Right cardiac atrium (tissue), 5 donors: ENCODE measurements around the gene OTUD7B. TPM values are rescaled to one million over a fixed set of nuclear protein-coding genes. Genes with fewer than 3 reads are reported as not detected.

Experiments
- ATAC-seq, 2 donors: fragments of 200-7000 bp; cut with Tn5 transposase; one replicate each; pipeline versions ENCODE4 v1.8.0 to v1.9.1; 2020; ENCODE audit warnings: moderate library complexity in 2 of 2, mild to moderate bottlenecking in 1 of 2
- DNase-seq, 3 donors: peaks; one replicate each; pipeline ENCODE4 v3.0.0-alpha.2; 2020
- H3K27ac ChIP-seq: one replicate; pipeline ENCODE4 v1.5.1; 2013; ENCODE audit warnings: mild to moderate bottlenecking, low read length, control low read depth, moderate library complexity
- H3K27me3 ChIP-seq: one replicate; pipeline ENCODE4 v1.6.1; 2013; ENCODE audit not compliant: control insufficient read depth, insufficient read depth
- H3K4me1 ChIP-seq: one replicate; pipeline ENCODE4 v1.6.1; 2013; ENCODE audit warnings: low read length; ENCODE audit not compliant: control insufficient read depth, insufficient read depth
- H3K4me3 ChIP-seq: one replicate; pipeline ENCODE4 v1.5.1; 2013; ENCODE audit warnings: low read length, control low read depth
- H3K9me3 ChIP-seq: one replicate; pipeline ENCODE4 v1.6.1; 2013; ENCODE audit warnings: low read length; ENCODE audit not compliant: control insufficient read depth
- WGBS: extraction: QIAGEN DNeasy Blood & Tissue Kit; methylation state at CpG from one replicate; pipeline ENCODE4 v1.1.7; 2013; 5-methylcytosine and 5-hydroxymethylcytosine counted together
- intact Hi-C, 4 donors: fragments of 100-400 bp; cut with DNase I; formaldehyde crosslinking; loops; one replicate each; pipeline versions ENCODE4 v1.11.0 to v1.14.0; 2022 to 2023
- polyA plus RNA-seq: library from polyadenylated mRNA; stranded (reverse); fragments of 200-250 nt; gene quantifications from one replicate; pipeline ENCODE4 v1.2.3, GENCODE V29; 2013
- total RNA-seq, 4 donors: library from RNA; stranded (reverse); fragmentation: NEBNext Ultra II Directional; extraction: Animal tissue kit (Norgen Biotek cat#: 25700); gene quantifications; one replicate each; pipeline ENCODE4 v1.2.1, GENCODE V29; 2021
- donor health status: healthy with polysubstance abuse.
- donor health status: DM: no; HTN: yes; CAD: no.
- donor health status: DM: no; HTN: no; CAD: no.
- donor health status: DM: no; HTN: yes; CAD: no; lungs with severe emphysema.
- donor health status: DM: yes; HTN: yes; CAD: no.

The OTUD7B gene
- total and polyA plus RNA-seq, 5 donors = 9.6 to 27.2 (median 26.2) TPM

DNA sequence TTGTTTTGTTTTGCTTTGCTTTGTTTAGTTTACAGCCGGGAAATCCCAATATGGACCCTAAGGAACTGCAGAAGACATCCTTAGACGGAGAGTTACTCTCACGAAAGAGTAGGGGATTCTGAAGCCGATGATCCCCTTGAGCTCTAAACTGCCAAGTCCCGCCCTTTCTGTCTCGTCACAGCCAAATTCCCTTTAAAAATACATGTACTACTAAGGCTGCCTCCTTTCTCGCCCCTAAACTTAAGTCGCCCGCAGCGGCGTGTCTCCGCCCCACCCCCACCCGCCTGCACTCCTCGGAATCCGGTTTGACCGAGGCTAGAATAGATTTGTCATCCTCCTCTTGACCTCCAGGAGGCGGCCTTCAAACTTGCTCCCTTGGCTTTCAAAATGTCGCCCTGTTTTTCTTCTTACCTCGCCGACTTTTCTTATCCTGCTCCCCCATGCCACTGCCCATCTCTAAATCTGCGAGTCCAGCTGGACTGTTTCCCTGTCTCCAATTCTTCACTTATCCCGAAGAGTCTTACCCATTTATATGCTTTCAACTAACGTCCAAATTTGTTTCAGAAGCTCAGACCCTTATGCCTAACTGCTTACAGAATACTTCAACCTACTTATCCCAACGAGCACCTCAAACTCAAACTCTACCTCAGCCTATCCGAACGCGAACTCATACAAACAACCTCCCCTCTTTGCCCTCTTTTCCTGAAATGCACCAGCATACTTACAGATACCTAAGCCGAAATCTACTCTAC, 122.1 kb downstream of the OTUD7B start:
- intact Hi-C loops = no loop called here

More for the DNA sequence above, 122.1 kb downstream of the OTUD7B start:
- Histone ChIP-seq H3K4me3 (peak overlapping the region; percentile 46), H3K9me3 (no peaks in the 10 kb centered on the region), H3K27ac (peak overlapping the region; percentile 98), H3K27me3 (no peaks in the 10 kb centered on the region), H3K4me1 (peaks cover 3% of the 10 kb centered on the region)
- ATAC-seq = peak; percentile 53 to 59
- DNase-seq = peak; percentile 79 to 91 (median 90)
- 3% methylated on average over 28 of the region's 28 CpGs for WGBS

Other genes with a start within 250 kb of the OTUD7B start
- gene FCGR1A, start 228.0 kb downstream of the OTUD7B start, total RNA-seq = 1 to 10 TPM; 2.0 to 5.0 (median 2.5) TPM
- 1.9 TPM for gene FCGR1A, start 228.0 kb downstream of the OTUD7B start, polyA plus RNA-seq
- 10 to 100 TPM; 13.0 to 23.8 (median 19.4) TPM for gene BOLA1, start 111.2 kb downstream of the OTUD7B start, total RNA-seq
- gene BOLA1, start 111.2 kb downstream of the OTUD7B start, polyA plus RNA-seq = 40.2 TPM
- 1 to 10 TPM; 1.2 to 2.8 (median 1.6) TPM for gene SV2A, start 92.9 kb downstream of the OTUD7B start, total RNA-seq
- 1.0 TPM for gene SV2A, start 92.9 kb downstream of the OTUD7B start, polyA plus RNA-seq
- gene SF3B4, start 82.9 kb downstream of the OTUD7B start, total RNA-seq = 10 to 100 TPM; 26.1 to 30.8 (median 29.5) TPM
- gene SF3B4, start 82.9 kb downstream of the OTUD7B start, polyA plus RNA-seq = 17.8 TPM
- gene MTMR11, start 73.8 kb downstream of the OTUD7B start, total RNA-seq = 10 to 100 TPM in 1 of 4 donors, 1 to 10 TPM in 3; 7.1 to 14.9 (median 9.1) TPM
- 3.1 TPM for gene MTMR11, start 73.8 kb downstream of the OTUD7B start, polyA plus RNA-seq
- 10 to 100 TPM; 46.3 to 54.3 (median 48.8) TPM for gene VPS45, start 57.0 kb upstream of the OTUD7B start, total RNA-seq
- 40.0 TPM for gene VPS45, start 57.0 kb upstream of the OTUD7B start, polyA plus RNA-seq
- gene PLEKHO1, start 139.2 kb upstream of the OTUD7B start, total RNA-seq = 10 to 100 TPM; 28.9 to 51.4 (median 34.4) TPM
- gene PLEKHO1, start 139.2 kb upstream of the OTUD7B start, polyA plus RNA-seq = 73.2 TPM
- 10 to 100 TPM; 27.7 to 36.3 (median 29.7) TPM for gene ANP32E, start 225.4 kb upstream of the OTUD7B start, total RNA-seq
- 23.7 TPM for gene ANP32E, start 225.4 kb upstream of the OTUD7B start, polyA plus RNA-seq
- 10 to 100 TPM in 3 of 4 donors, 1 to 10 TPM in 1; 6.9 to 22.6 (median 16.3) TPM for gene CA14, start 247.0 kb upstream of the OTUD7B start, total RNA-seq
- 28.3 TPM for gene CA14, start 247.0 kb upstream of the OTUD7B start, polyA plus RNA-seq